GM12891 (cell line): Measurements from ENCODE around the gene GNLY.

Source experiments
- DNase-seq: peaks from one replicate; pipeline ENCODE4 v3.0.0; 2011; ENCODE audit warnings: low spot score; ENCODE audit not compliant: insufficient read length
- FAIRE-seq: peaks from 2 replicates; lab custom pipeline; 2011; peaks lifted over from hg19 to GRCh38; lab: Jason Lieb, UNC
- PAX5 ChIP-seq: IDR thresholded peaks from 2 replicates; pipeline ENCODE4 v1.6.1; 2011; ENCODE audit warnings: low read length, moderate library complexity, mild to moderate bottlenecking; ENCODE audit not compliant: insufficient read depth, severe bottlenecking
- POLR2A ChIP-seq: IDR thresholded peaks from 2 replicates; pipeline ENCODE4 v1.6.1; 2011; ENCODE audit warnings: low read depth, low read length, control low read depth
- POLR2AphosphoS5 ChIP-seq: IDR thresholded peaks from 2 replicates; pipeline ENCODE4 v1.6.1; 2011; ENCODE audit warnings: low read depth, low read length, control low read depth
- POU2F2 ChIP-seq: IDR thresholded peaks from 2 replicates; pipeline ENCODE4 v1.6.1; 2011; ENCODE audit warnings: low read depth, mild to moderate bottlenecking, control low read depth, low read length, moderate library complexity
- SPI1 ChIP-seq: IDR thresholded peaks from 2 replicates; pipeline ENCODE4 v1.6.1; 2011; ENCODE audit warnings: low read depth, low read length, control low read depth
- TAF1 ChIP-seq: IDR thresholded peaks from 2 replicates; pipeline ENCODE4 v1.6.1; 2011; ENCODE audit warnings: low read depth, low read length, control low read depth

Gene GNLY

DNA sequence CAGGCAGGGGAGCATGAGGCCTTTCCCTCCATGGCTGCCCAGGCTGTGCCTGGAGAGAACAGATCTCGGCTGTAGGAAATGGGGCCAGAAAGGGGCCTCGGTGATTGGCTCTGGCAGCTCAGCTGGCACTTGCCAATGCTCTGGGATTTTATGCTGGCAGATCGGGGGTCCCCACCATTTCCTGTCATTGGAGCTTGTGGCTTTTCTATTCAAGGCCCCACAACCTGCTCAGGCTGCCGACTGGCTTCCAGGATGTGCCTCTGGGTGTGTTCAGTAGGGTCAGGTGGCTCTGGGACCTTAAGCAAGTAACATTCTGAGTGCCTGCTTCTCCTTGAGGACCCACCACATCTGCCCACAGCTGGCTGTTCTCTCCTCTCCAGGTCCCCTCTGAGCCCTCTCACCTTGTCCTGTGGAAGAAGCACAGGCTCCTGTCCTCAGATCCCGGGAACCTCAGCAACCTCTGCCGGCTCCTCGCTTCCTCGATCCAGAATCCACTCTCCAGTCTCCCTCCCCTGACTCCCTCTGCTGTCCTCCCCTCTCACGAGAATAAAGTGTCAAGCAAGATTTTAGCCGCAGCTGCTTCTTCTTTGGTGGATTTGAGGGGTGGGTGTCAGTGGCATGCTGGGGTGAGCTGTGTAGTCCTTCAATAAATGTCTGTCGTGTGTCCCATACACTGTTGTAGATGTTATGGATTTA, 4.2 kb downstream of the GNLY start:
- DNase-seq = no peak
- TF ChIP-seq POLR2A (no peak), POU2F2 (no peak), PAX5 (no peak), SPI1 (no peak), TAF1 (no peak), POLR2AphosphoS5 (no peak)
- FAIRE-seq = no peak

DNA sequence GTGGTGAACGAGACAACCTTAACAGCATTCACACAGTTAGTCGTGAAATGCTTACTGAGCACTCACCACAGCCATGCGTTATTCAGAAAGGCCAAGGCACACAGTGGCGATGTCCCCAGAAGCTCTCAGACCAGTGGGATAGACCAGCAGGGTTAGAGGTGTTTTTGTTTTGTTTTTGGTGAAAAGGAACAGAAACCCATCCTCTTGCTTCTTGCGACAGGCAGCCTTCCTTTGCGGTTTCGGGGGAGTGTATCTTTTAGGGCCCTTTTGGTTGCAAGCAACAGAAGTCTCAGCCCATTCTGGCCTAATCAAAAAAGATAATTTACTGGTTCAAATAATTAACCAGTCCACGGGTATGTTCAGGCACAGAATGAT, 4.7 kb downstream of the GNLY start:
- no peak for DNase-seq
- no peak for FAIRE-seq
- no peak for TF ChIP-seq POLR2AphosphoS5
- no peak for TF ChIP-seq POLR2A
- no peak for TF ChIP-seq PAX5
- TF ChIP-seq SPI1 = peak; percentile 15; the same call in 1 of the 2 replicates
- TF ChIP-seq POU2F2 = no peak
- TF ChIP-seq TAF1 = no peak

DNA sequence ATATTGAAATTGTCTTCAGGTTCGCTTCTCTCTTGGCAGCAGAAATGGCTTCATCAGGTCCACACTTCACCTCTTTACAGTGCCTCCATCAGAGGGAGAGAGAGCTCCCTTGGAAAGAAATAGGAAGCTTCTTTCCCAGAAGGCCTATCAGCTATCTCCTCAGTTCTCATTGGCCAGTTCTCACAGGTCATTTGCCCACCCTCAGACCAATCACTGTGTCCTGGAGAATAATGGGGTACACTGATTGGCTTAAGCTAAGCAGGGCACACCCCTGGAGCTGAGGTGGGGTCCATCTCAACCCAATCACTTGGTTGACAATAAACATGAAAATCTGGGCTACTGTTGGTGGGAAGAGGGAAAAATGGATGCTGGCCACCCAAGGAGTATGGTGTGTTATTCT, 5.2 kb downstream of the GNLY start:
- TF ChIP-seq PAX5 (no peak), POU2F2 (no peak), TAF1 (no peak), SPI1 (no peak), POLR2AphosphoS5 (no peak), POLR2A (no peak)
- no peak for FAIRE-seq
- no peak for DNase-seq

DNA sequence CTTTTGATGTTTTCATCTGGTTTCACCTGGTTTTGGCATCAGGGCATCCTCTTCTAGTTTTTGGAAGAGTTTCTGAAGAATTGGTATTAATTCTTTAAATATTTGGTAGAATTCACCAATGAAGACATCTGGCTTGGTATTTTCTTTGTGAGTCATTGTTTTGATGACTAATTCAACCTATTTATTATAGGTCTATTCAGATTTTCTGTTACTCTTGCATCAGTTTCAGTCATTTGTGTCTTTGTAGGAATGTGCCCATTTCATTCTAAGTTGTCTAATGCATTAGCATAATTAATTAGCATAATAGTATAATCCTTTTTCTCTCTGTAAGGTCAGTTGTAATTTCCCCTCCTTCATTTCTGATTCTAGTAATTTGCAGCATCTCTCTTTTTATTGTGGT, 8.0 kb downstream of the GNLY start:
- TF ChIP-seq TAF1 = no peak
- FAIRE-seq (no peak), DNase-seq (no peak)

DNA sequence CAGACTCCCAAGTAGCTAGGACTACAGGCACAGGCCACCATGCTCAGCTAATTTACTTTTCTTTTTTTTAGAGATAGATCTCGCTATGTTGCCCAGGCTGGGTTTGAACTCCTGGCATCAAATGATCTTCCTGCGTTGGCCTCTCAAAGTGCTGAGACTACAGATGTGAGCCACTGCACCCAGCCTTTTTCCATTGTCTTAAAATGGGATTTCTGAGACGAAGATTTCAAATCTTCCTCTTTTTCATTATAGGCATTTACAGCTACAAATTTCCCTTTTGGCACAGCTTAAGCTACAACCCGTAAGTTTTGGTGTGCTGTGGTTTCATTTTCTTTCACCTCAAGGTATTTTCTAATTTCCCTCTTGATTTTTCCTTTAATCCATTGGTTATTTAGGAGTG, 8.6 kb downstream of the GNLY start:
- no peak for TF ChIP-seq POLR2A
- TF ChIP-seq POU2F2 = no peak
- no peak for TF ChIP-seq SPI1
- TF ChIP-seq TAF1 = no peak
- no peak for TF ChIP-seq POLR2AphosphoS5
- no peak for TF ChIP-seq PAX5
- DNase-seq (no peak), FAIRE-seq (no peak)

DNA sequence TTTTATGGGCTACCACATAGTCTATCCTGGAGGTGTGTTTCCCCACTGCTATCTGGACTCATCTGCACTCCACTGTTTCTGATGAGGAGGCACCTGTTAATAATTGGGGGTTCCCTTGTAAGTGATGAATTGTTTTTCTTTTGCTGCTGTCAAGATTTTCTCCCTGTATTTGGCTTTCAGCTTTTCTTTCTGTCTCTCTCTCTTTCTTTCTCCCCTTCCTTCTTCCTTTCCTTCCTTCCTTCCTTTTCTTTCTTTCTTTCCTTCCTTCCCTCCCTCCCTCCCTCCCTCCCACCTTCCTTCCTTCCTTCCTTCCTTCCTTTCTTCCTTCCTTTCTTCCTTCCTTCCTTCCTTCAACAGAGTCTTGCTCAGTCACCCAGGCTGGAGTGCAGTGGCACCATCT, 9.2 kb downstream of the GNLY start:
- no peak for DNase-seq
- FAIRE-seq = no peak
- TF ChIP-seq PAX5 (no peak), TAF1 (no peak), POLR2AphosphoS5 (no peak), POLR2A (no peak), POU2F2 (no peak), SPI1 (no peak)

DNA sequence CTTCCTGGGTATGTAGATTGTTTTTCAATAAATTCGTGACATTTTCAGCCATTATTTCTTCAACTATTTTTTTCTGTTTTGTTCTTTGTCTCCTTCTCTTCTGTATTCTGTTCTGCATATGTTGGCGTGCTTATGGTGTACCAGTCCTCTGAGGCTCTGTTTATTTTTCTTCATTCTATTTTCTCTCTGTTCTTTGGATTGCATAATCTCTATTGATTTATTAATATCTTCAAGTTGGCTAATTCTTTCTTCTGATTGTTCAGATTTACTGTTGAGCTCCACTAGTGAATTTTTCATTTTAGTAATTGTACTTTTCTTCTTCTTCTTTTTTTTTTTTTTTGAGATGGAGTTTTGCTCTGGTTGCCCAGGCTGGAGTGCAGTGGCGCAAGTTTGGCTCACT, 9.9 kb downstream of the GNLY start:
- FAIRE-seq (no peak), DNase-seq (no peak)
- TF ChIP-seq SPI1 (no peak), POLR2A (no peak), PAX5 (no peak)

DNA sequence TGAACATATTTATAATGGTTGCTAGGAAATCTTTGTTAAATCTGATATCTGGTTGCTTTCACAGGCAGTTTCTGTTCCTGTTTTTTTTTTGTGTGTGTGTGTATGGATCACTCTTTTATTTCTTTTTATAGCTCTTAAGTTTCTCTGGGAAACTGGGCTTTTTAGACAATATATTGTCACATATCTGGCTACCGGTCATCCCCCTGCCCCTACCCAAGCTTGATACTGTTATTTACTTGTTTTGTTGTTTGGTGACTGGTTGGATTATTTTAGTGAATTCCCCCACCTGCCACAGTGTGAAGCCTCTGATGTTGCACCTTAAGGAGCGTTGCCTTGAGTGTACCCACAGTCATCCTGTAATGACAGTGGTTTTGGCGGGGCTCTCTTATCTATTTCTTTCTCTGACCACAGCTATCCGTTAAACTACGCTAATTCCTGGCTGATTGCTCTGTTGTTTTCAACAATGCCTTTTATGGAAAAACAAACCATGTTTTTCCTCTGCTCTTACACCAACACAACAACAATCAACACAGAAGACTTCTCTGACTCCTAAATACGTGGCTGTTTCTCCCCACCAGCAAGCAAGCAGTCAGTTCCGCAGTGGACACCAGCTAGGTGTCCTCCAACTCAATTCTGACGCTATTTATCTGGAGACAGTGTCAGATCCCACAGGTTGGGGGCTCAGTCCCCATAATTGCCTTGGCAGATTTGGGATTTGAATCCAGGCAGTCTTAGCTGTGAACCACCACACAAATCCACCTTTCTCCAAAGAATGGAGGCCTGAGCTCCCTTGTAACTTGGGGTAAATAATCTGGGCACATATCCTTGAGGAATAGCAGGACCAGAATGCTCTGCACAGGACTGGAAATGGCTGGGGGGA, 10.9 kb downstream of the GNLY start:
- TF ChIP-seq POLR2AphosphoS5 (no peak), SPI1 (peak; percentile 92), TAF1 (no peak), POU2F2 (0 out of 2 replicates have a peak, but pooled peaks have one; percentile 29)
- FAIRE-seq = peak; percentile 69
- DNase-seq = no peak

DNA sequence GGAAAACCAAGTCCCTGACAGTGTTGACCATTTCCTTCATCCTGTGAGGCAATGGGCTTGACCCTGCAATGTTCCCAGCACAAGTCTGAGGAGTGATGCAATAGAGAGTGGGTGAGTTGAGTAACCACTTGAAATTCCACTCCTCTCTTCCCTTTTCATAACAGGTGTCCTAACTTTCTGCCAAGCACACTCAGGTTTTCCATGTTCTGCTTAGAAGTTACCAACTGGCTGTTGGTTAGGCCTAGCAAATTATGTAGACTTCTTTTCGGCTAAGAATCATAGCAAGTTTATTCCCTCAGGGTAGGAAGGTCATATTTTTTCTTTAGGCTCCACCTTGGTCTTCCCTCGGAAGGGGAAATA, 11.5 kb downstream of the GNLY start:
- FAIRE-seq (peak; percentile 66), DNase-seq (no peak)
- TF ChIP-seq POLR2A (no peak), SPI1 (no peak), TAF1 (no peak), POLR2AphosphoS5 (no peak), PAX5 (no peak)

DNA sequence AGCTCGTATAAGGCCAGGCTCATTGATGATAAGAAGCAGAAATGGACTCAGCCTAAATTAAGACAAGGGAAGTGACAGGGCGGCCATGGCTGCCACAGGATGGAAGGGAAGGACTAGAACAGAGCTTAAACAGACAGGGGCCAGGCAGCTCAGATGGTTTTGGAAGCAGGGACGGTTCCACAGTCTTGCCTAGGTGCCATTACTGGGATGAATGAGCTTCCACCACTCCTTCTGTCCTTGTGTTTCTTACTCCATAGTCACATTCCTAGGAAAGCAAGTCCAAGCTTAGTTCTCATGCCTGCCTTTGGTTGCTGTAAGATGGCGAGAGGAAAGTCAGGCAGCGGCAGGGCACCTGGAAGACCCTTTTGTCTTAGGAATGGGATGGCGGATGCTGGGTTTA, 11.9 kb downstream of the GNLY start:
- FAIRE-seq (no peak), DNase-seq (no peak)
- TF ChIP-seq SPI1 = no peak
- no peak for TF ChIP-seq POLR2A
- no peak for TF ChIP-seq TAF1
- TF ChIP-seq POU2F2 = no peak
- TF ChIP-seq POLR2AphosphoS5 = no peak
- no peak for TF ChIP-seq PAX5
